IPS-18a (cell line): ENCODE measurements around the gene TNFSF10.

Source experiments
- H3K27ac ChIP-seq: one replicate; pipeline ENCODE4 v1.5.1; 2013; ENCODE audit warnings: low read length
- H3K27me3 ChIP-seq: one replicate; pipeline ENCODE4 v1.6.1; 2013; ENCODE audit warnings: mild to moderate bottlenecking, low read length; ENCODE audit not compliant: control insufficient read depth, insufficient read depth
- H3K36me3 ChIP-seq: one replicate; pipeline ENCODE4 v1.6.1; 2013; ENCODE audit warnings: low read depth, low read length; ENCODE audit not compliant: control insufficient read depth
- H3K4me1 ChIP-seq: one replicate; pipeline ENCODE4 v1.6.1; 2013; ENCODE audit warnings: low read depth, low read length; ENCODE audit not compliant: control insufficient read depth
- H3K4me3 ChIP-seq: one replicate; pipeline ENCODE4 v1.5.1; 2013; ENCODE audit warnings: low read length
- H3K9ac ChIP-seq: one replicate; pipeline ENCODE4 v1.6.1; 2013; ENCODE audit warnings: mild to moderate bottlenecking, low read length, moderate library complexity
- H3K9me3 ChIP-seq: one replicate; pipeline ENCODE4 v1.6.1; 2013; ENCODE audit warnings: low read depth, low read length; ENCODE audit not compliant: control insufficient read depth

TNFSF10 gene

DNA sequence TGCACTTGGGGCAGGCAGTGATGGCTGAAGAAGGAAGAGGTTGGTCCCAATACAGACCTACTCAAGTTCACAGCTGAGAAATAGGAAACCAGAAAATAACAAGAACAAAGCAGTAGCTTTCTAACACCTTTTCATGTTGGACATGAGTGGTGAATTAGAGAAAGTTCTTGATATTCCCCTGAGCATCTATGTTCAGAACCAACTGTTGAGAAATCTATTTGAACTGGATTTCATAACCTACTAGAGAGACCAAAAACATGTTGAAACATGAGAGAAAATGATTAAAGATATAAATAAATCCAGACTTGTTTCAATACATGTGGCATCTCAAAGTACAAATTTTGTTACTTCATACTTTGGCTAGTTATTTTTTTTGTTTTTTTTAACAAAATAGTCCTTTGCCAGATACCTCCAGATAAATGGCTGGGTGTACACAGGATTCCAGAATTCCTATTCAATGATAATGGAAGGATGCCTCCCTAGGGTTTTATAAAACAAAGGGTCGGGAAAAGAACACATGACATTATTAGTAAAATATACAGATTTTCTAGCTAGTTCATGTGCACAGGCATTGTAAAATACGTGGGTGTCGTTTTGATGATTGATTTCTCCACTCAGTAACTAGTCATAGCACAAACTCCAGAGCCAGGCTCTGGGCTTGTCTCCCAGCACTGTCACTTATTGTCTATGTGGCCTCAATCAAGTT is 34.4 kb upstream of the TNFSF10 start:
- H3K27me3 ChIP-seq: no peaks in the 10 kb centered on the region
- no peak overlapping the region for H3K4me3 ChIP-seq
- no peaks in the 10 kb centered on the region for H3K4me1 ChIP-seq
- no peaks in the 10 kb centered on the region for H3K36me3 ChIP-seq
- H3K9ac ChIP-seq: no peak overlapping the region
- no peak overlapping the region for H3K27ac ChIP-seq
- no peaks in the 10 kb centered on the region for H3K9me3 ChIP-seq

DNA sequence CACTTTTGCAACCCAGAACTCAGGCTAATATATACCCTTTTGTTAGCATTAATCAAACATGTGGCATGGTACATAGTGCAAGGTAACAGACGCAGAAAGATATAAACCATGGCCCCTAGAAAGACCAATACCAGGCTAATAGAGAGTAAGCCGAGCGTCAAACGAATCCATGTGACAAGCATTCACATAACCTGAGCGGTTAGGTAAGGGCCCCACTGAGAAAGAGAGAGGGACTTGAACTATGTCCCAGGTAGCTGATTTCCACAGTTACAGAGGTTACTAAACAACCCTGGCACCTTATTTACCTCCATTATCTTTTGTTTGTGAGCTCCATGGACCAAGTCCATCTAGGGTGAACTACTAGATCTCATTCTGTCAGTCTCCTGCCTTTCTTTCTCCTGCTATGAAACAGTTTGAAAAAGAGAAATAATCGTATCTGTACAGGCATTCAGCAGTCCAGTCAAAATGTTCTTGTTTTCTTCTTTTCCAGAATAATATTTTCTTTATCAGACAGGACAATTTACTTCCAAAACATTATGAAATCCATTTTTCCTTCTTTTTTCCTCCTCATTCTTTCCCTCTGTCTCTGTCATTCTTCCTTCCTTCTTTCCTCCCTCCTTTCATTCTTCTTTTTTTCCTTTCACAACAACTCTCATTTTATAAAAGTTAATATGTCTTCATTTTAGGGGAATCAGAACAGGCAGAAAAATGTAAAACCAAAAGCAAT is 30.5 kb upstream of the TNFSF10 start:
- H3K4me3 ChIP-seq: no peak overlapping the region
- H3K36me3 ChIP-seq: no peaks in the 10 kb centered on the region
- H3K9ac ChIP-seq: no peak overlapping the region
- H3K27me3 ChIP-seq: no peaks in the 10 kb centered on the region
- H3K9me3 ChIP-seq: no peaks in the 10 kb centered on the region
- H3K4me1 ChIP-seq: no peaks in the 10 kb centered on the region
- H3K27ac ChIP-seq: no peak overlapping the region

DNA sequence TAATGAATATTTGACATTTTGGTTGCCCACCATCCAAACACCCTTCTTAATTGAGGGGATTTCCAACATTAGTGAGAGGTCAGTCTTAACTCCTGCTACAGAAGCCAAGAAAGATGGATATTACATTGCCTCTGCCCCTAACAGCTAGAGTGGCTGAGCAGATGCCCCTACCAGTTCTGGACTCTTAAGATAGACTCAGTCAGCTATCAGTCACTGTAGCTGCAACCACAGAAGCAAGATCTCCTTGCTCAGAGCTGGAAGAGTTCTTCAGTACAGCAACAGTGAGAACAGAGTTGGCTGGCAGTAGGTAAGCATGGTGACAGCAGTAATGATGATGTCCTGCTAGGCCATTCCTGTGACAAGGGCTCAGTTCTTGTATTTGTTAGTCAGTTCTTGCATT is 29.4 kb upstream of the TNFSF10 start:
- Histone ChIP-seq H3K27me3 (no peaks in the 10 kb centered on the region), H3K27ac (no peak overlapping the region), H3K9me3 (no peaks in the 10 kb centered on the region), H3K36me3 (no peaks in the 10 kb centered on the region), H3K4me3 (no peak overlapping the region), H3K9ac (no peak overlapping the region), H3K4me1 (no peaks in the 10 kb centered on the region)

DNA sequence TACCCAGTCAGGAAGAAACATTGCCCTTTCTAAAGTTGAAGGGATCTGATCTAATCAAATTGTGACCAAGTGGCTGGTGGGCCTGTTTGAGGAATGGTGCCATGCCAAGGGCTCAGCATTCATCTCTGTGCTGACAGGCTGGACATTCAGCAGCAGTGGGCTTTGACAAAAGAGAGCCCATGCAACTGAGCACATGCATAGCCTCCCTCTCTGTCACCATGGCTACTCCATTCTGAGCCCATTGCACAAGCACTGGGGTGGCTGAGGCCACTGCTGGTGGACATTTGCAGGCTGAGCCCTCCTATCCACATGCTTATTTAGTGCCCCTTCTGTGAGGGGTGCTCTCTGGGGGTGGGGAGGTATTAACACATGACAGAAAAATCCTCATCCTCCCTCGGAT is 28.6 kb upstream of the TNFSF10 start:
- Histone ChIP-seq H3K36me3 (no peaks in the 10 kb centered on the region), H3K4me1 (no peaks in the 10 kb centered on the region), H3K4me3 (no peak overlapping the region), H3K9ac (no peak overlapping the region), H3K9me3 (no peaks in the 10 kb centered on the region), H3K27ac (no peak overlapping the region), H3K27me3 (no peaks in the 10 kb centered on the region)

DNA sequence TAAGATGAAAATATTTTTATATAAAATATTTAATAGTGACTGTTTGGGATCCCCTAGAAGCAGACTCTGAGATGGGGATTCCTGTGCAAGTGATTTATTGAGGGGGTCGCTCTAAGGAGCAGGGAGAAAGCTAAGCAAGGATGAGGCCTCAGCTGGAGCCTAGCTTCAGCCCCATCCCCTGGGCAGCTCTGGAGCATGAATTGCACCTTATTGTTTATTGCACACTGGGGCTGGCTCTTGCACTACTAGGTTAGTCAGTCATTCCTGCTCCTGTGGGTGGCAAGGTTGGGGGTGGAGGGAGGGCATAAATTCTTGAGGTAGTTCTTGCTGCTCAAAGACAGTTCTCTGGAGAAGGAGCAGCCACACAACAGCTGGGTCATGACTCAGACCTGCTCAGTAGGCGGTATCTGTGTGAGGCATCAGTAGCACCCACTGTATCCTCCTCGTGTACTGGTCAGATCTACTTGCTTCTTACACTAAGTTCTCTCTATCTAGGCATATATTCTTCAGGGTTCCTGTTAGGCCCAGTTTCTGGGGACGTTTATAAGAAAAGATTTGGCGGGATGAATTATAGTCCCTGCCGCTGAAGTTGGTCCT is 27.2 kb upstream of the TNFSF10 start:
- H3K36me3 ChIP-seq: no peaks in the 10 kb centered on the region
- no peaks in the 10 kb centered on the region for H3K27me3 ChIP-seq
- H3K9me3 ChIP-seq: no peaks in the 10 kb centered on the region
- no peak overlapping the region for H3K9ac ChIP-seq
- H3K4me3 ChIP-seq: no peak overlapping the region
- H3K4me1 ChIP-seq: no peaks in the 10 kb centered on the region
- H3K27ac ChIP-seq: no peak overlapping the region

DNA sequence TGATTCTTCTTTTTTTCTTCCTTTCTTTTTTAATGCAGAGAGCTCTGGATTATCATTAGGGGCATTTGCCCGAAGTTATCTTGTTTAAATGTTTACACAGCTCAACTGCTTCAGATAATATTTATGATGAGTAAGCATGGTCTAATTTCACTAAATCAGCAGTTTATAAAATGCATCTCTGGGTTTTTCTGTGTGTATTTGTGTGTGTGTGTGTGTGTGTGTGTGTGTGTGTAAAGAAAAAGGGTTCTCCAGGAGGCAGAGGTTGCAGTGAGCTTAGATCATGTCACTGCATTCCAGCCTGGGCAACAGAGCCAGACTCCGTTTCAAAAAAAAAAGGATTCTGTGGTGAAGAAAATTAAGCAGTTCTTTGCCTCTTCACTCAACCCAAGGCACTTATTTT is 25.9 kb upstream of the TNFSF10 start:
- Histone ChIP-seq H3K27ac (no peak overlapping the region), H3K27me3 (no peaks in the 10 kb centered on the region), H3K9me3 (no peaks in the 10 kb centered on the region), H3K36me3 (no peaks in the 10 kb centered on the region), H3K9ac (no peak overlapping the region), H3K4me1 (no peaks in the 10 kb centered on the region), H3K4me3 (no peak overlapping the region)

DNA sequence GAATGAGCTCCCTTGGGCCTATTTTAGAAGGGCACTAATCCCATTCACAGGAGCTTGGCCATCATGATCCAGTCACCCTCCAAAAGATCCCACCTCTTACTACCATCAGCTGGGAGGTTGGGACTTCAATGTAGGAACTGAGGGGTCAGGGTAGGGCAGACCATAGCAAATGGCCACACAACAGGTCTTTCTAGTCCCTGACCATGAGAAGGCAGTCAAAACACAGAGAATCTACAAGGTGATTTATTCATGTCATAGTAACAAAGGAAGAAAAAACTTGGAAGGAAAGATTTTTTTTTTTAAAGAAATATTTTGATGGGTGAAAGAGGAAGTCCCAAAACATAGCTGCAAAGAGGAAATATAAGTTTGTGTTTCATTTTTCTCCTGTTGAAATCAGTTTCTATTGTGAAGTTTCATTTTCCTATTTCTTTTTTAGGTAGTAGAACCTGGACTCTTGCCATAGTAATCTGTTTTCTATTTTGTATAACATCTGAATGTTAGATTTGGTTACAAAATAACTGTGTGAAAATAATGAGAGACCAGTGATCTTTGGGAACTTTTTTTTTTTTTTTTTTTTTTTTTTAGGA is 23.5 kb upstream of the TNFSF10 start:
- H3K4me1 ChIP-seq: no peaks in the 10 kb centered on the region
- no peaks in the 10 kb centered on the region for H3K36me3 ChIP-seq
- H3K9me3 ChIP-seq: no peaks in the 10 kb centered on the region
- H3K9ac ChIP-seq: no peak overlapping the region
- H3K27ac ChIP-seq: no peak overlapping the region
- no peaks in the 10 kb centered on the region for H3K27me3 ChIP-seq
- no peak overlapping the region for H3K4me3 ChIP-seq

DNA sequence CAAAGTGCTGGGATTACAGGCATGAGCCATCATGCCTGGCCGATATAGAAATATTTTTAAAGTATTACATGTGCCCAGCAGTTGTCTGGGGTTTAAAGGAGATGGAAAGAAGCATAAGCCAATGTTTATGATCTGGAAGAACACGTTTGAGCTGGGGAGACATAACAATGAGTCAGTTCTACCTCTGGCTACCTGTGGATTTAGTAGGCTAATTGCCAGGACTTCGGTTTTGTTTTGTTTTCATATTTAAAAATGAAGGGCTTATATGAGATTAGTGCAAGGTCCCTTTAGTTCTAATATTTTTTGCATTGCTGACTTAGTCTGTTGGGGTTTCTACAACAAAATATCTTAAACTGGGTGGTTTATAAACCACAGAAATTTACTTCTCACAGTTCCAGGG is 22.9 kb upstream of the TNFSF10 start:
- H3K27ac ChIP-seq: no peak overlapping the region
- no peak overlapping the region for H3K4me3 ChIP-seq

DNA sequence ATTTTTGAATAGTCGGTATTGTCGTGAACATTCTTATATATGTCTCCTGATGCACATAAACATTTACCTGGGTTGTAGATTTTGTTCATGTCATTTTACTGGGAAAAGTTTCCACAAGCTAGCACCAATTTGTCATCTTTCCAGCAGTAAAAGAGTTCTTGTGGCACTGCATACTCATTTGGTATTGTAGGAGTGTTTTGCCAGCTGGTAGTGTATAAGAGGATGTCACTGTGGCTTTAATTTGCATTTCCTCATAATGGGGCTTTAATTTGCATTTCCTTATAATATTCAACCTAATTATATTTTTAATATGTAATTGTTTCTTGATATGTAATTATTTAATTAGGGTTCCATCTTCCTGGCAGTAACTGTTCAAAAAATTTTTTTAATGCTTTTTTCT is 21.2 kb upstream of the TNFSF10 start:
- Histone ChIP-seq H3K4me1 (no peaks in the 10 kb centered on the region), H3K27ac (no peak overlapping the region), H3K36me3 (no peaks in the 10 kb centered on the region), H3K9ac (no peak overlapping the region), H3K4me3 (no peak overlapping the region), H3K9me3 (no peaks in the 10 kb centered on the region), H3K27me3 (no peaks in the 10 kb centered on the region)

More for the DNA sequence above, 22.9 kb upstream of the TNFSF10 start:
- H3K27me3 ChIP-seq: no peaks in the 10 kb centered on the region
- no peaks in the 10 kb centered on the region for H3K36me3 ChIP-seq
- H3K9ac ChIP-seq: no peak overlapping the region
- H3K4me1 ChIP-seq: no peaks in the 10 kb centered on the region
- no peaks in the 10 kb centered on the region for H3K9me3 ChIP-seq

DNA sequence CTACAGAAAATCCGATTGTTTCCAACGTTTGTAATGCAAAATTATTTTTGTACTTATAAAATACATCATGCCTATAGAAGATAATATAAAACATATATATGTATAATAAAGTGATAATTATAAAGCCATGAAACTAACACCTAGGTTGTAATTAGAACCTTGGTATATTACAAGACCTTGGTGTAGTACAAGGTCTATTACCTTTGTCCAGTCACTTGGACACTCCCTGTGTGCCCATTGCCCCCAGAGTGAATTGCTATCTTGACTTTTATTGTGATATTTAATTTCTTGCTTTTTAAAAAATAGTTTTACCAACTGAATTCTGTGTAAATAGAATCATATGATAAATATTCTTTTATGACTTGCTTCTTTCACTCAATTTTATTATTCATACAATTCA is 20.7 kb upstream of the TNFSF10 start:
- H3K9ac ChIP-seq: no peak overlapping the region
- no peak overlapping the region for H3K27ac ChIP-seq
- H3K36me3 ChIP-seq: no peaks in the 10 kb centered on the region
- no peaks in the 10 kb centered on the region for H3K9me3 ChIP-seq
- H3K27me3 ChIP-seq: no peaks in the 10 kb centered on the region
- H3K4me3 ChIP-seq: no peak overlapping the region
- no peaks in the 10 kb centered on the region for H3K4me1 ChIP-seq

DNA sequence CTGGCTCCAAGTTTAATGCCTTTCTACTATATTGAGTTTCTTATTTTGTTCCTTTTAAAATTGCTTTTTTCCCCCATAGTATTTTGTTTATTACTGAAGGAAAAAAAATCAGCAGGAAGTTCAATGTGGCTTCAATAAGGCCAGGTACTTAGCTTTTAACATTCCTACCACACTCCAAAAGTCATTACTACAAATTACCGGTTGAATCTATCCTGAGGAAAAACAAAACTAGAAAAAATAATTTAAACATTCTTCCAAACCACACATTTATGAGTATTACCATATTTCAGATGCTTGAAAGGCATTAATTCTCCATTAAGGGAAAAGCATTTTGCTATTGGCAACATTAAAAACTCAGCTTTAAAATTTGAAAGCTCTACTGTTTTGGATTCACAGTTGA is 20.2 kb upstream of the TNFSF10 start:
- Histone ChIP-seq H3K4me3 (no peak overlapping the region), H3K9me3 (no peaks in the 10 kb centered on the region), H3K27ac (no peak overlapping the region), H3K36me3 (no peaks in the 10 kb centered on the region), H3K4me1 (no peaks in the 10 kb centered on the region), H3K27me3 (no peaks in the 10 kb centered on the region), H3K9ac (no peak overlapping the region)
